GM19463 (cell line): ENCODE measurements around the gene ZFHX3.

Source experiments
- ATAC-seq: cut with Tn5 transposase; IDR thresholded peaks from one replicate; pipeline ENCODE4 v1.9.1; 2021; ENCODE audit warnings: mild to moderate bottlenecking, moderate library complexity; ENCODE audit not compliant: unreplicated experiment

Gene ZFHX3

DNA sequence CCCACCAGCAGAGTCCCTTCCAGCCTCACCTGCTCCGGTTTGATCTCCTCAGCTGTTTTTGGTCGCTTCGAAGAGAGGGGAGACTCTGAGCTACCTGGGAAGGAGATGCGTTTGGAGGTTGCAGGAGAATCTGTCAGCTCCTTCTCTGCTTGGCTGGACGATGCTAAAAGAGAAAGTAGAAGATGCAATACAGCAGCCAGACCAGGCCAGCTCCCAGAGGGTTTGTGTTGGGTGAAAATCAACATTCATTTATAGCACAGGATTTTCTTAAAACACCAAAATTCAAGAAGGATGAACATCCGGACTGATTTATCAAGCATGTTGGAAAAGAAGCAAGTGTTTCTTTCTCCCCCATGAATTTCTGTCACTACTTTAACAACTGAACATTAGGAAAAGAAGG is 236.1 kb downstream of the ZFHX3 start:
- ATAC-seq: no peak

DNA sequence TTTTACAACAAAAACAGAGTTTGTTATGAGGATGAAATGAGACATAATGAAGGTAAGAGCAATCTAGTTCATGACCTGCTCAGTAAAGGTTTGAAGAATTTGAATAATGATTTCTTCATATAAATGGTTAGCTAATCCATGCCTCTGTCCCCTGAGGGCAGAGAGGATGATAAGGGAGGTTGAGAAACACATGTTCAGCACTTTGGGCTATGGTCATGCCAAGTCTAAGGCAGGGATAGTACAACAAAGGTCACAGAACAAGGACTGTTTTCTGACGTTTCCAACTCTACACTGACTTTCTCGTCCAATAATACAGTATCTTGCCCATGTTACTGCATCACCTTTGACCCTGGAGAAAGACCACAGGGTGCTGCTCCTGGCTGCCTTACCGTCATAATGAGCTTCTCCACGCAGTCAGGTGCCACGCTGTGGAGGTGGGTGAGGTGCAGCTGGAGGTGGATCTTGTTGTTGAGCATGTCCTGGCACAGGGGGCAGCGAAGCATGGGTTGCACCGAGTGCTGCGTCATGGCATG is 236.7 kb downstream of the ZFHX3 start:
- ATAC-seq: no peak

GRCh38 chr16:72810480-72810879 is 237.4 kb downstream of the ZFHX3 start:
- ATAC-seq: no peak

GRCh38 chr16:72809446-72809845 is 238.5 kb downstream of the ZFHX3 start:
- ATAC-seq: no peak

- ATAC-seq: no peak
Observed at GRCh38 chr16:72808754-72809153, 239.2 kb downstream of the ZFHX3 start.

DNA sequence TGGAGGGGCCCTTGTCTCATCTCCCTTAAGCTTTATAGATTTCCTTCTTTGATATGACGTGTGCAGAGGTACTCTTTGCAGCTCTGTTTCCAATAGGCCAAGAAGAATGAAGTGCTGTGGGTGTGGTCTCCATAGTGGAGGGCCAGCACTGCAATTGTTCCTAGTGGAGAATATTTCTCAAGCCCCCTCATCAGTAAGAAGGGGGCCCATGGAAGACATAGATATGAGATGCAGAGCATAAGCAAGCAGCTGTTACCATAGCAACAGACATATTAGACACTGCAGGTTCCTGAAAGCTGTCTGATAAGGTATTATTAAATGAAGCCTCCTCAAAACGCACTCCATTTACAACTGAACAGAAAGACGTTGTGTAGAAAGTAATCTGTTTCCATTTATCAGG is 240.7 kb downstream of the ZFHX3 start:
- no peak for ATAC-seq

DNA sequence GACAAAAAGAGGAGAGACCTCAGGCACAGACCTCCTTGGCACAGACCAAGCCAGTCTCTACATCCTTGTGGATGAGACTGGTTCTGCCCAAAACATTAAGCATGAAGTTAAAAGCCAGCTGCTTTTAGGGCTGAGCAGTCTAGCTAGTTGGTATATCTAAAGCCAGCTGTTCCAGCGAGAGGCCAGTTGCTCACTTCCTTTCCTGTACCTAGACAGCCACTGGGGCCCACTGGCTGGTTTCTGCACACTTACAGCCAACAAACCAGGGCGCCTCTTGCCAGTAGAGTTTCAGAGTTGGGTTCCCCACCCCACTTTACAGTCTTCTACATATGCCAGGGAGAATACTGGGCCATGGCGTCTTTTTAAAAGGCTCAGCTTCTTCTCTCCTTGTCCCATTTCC is 242.4 kb downstream of the ZFHX3 start:
- no peak for ATAC-seq

DNA sequence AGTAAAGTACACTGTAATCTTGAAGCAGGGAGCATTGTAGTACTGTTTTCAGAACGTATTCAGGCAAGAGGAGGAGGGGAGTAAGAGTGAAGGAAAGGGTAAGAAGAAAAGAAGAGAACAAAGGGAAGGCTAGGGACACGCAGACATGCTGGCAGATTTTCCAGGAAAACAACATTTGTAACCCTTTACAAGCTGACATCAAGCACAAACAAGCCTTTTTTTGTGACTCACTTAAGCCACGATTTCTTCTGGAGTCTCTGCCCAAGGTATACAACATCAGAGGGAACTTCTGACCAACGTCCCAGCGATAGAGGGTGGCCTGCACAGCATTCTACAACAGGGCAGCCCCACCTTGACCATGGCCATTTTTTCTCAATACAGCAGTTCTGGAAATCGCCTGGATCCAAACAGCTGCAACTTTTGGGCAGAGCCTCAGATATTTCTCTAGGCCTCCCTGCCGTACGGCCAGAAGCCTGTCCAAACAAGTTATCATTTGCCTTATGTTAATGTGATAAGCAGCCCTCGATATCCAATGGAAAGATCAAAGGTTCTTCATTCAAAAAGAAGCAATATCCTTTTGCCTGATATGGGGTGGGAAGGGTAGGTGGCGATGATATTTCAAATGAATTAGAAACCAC is 247.3 kb downstream of the ZFHX3 start:
- no peak for ATAC-seq

- no peak for ATAC-seq
Observed at GRCh38 chr16:72798264-72798663, 249.7 kb downstream of the ZFHX3 start.

DNA sequence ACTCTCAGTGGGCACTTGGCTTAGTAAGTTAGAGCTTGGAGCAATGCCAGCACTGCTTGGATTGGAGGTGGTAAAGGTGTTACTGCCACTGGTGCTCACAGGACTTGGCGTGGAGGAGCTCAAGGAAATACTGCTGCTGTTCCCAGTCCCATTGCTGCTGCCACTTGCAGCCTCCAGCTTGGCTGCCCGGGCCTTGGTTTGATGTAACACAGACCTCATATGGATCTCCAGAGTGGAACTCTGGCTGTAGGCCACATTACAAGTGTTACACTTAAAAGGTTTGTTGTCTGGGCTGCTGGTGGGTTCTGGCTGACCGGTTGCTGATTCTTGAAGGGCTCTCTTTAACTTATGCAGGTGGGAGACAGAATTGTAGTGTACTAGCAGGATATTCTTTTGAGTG is 250.3 kb downstream of the ZFHX3 start:
- ATAC-seq: no peak

DNA sequence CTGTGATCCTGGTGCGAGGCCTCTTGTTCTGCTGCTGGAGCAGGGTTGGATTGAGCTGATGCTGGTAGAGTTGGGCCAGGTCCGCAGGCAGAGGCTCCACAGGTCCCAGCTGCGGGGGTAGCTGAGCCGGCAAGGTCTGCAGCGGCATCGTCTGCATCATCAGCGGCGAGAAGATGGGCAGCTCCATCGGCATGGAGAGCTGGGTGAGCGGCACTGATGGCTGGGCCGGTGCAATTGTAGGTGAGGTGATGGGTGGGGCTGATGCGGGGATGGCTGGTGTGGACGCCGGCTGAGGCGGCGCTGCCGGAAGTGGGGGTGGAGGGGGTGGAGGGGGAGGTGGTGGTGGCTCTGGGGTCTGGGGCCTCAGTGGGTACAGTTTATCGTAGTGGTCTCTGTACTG is 251.7 kb downstream of the ZFHX3 start:
- no peak for ATAC-seq

DNA sequence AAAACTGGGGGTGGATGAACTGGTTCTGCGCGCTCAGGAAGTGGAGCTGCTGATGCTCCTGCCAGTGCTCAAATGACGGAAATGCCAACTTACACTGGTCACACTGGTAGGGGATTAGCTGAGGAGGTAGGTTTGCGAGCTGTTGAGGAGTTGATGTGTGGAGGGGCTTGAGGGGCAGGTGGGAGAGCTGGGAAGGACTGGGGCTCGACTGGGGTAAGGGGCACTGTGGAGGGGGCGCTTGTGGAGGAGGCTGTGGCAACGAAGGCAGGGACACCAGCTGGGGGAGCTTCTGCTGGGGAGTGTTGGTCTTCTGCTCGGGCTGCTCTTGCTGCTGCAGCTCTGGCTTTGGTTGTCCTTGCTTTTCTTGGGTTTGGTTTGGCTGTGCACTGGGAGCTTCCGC is 252.9 kb downstream of the ZFHX3 start:
- no peak for ATAC-seq

GRCh38 chr16:72794319-72794718 is 253.6 kb downstream of the ZFHX3 start:
- ATAC-seq: no peak

GRCh38 chr16:72793716-72794115 is 254.2 kb downstream of the ZFHX3 start:
- ATAC-seq: no peak

GRCh38 chr16:72793017-72793416 is 254.9 kb downstream of the ZFHX3 start:
- no peak for ATAC-seq

DNA sequence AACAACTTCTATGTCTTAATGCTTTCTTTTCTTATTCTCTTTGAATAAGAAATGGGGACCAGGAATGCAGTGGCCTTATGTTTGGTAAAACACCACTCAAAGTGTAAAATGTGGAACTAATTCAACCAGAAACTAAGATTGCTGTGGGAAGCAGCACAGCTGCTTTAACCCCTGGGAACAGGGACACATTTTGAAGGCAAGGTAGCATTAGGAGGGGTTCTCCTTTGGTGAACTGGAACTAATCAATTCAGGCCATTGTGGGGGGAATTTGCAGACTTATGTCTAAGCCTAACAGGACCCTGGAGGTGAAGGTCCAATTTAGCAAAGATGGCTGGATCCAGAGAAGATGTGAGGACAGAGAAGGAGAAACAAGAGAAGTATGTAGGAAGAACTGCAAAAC is 256.1 kb downstream of the ZFHX3 start:
- no peak for ATAC-seq

DNA sequence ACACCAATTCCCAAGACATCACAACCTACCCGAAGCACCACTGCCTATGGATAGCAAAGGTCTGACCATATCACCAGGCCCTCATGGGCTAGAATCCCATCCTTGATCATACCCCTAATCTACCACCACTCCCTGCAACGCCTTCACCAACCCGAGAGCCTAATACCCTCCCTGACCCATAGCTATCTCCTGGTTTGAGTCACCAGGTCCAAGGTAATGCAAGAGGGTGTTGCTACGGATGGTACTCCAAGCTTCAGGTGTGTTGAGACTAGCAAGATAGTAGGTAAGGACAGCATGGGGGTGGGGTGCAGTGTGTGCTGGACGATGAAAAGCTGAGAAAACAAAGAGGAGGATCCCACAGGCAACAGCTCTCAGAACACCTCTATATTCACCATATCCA is 258.0 kb downstream of the ZFHX3 start:
- ATAC-seq: no peak

GRCh38 chr16:72789465-72789864 is 258.5 kb downstream of the ZFHX3 start:
- no peak for ATAC-seq

DNA sequence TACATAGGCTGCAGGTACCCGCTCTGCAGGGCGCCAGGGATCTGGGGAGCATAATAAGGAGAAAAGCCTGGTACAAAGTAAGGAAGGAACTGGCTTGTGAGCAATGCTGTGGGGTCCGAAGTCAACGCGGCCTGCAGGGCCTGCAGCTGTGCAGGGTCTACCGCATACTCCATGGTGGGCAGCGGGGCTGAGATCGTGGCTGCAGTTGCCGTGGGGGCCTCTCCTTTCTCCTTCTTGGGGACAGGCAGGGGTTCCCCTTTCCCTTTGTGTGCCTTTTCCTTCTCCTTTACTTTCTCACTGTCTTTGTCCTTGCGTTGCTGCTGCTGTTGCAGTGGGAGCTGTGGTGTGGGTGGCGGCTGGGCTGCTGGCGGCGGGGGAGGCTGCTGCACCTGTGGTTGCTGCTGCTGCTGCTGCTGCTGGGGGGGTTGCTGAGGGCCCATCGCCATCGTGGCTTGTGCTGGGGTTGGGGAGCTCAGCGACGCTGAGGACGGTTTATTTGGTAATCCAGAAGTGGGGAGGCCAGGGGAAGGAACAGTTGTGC is 259.6 kb downstream of the ZFHX3 start:
- ATAC-seq: no peak

- peak; percentile 88 for ATAC-seq
Observed at GRCh38 chr16:72787514-72788268, 260.2 kb downstream of the ZFHX3 start.

DNA sequence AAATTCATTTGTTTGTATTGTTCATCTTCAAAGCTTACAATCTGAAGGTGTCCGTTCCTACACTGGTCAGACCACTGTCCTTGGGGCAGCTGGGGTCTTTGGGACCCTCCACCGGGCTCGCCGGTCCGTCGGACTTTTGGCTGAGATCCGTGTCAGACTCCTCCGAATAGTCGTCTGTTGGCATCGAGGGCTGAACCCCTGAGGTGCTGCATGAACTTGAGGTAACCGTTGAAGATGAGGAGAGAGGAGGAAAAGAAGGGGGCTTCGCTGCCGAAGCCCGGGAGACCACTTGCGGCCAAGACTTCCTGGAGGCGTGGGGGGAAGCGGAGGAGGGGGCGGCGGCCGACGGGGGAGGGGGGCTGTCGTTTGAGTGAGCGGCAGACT is 260.8 kb downstream of the ZFHX3 start:
- ATAC-seq: no peak

- ATAC-seq: no peak
Observed at GRCh38 chr16:72786606-72787005, 261.3 kb downstream of the ZFHX3 start.
